Endothelial cell of umbilical vein (primary cell): ENCODE measurements around the gene LCN2. TPM values are rescaled to one million over a fixed set of nuclear protein-coding genes. Genes with fewer than 3 reads are reported as not detected.

ENCODE experiments used
- BruUV-seq: library from RNA; stranded (reverse); fragments of 400-500 nt; replicated peaks from 2 replicates; lab custom pipeline; 2021; lab: Mats Ljungman, UMichigan
- CTCF ChIA-PET: fragments of 300-600, 350-600 bp; sonication (Branson Sonifier 250); formaldehyde crosslinking; loops from one replicate; lab custom pipeline; 2021; ENCODE audit warnings: antibody characterized with exemption, inconsistent platforms; lab: Charles Lee
- POLR2A ChIA-PET: fragments of 300-600, 350-600 bp; sonication (Branson Sonifier 250); formaldehyde crosslinking; loops from one replicate; lab custom pipeline; 2021; ENCODE audit warnings: antibody characterized with exemption, inconsistent platforms; lab: Charles Lee
- DNase-seq: peaks from one replicate; pipeline ENCODE4 v3.0.0-alpha.2; 2011; ENCODE audit warnings: low read depth, low spot score
- FAIRE-seq: peaks from 2 replicates; lab custom pipeline; 2011; peaks lifted over from hg19 to GRCh38; lab: Jason Lieb, UNC
- H2AFZ ChIP-seq: 2 replicates; pipeline ENCODE4 v1.6.0; 2012; ENCODE audit warnings: low read depth, low read length, control low read depth, inconsistent platforms
- H3K27ac ChIP-seq: 2 replicates; pipeline ENCODE4 v1.5.1; 2011; ENCODE audit warnings: low read depth, mild to moderate bottlenecking, control low read depth, low read length, moderate library complexity; ENCODE audit not compliant: insufficient read depth
- H3K27me3 ChIP-seq, 2 experiments: 2 replicates each; pipeline versions ENCODE4 v1.6.0 to v1.6.1; 2011; ENCODE audit warnings: low read length in 2 of 2, mixed read lengths in 1 of 2; ENCODE audit not compliant: control insufficient read depth in 2 of 2, insufficient read depth in 2 of 2
- H3K36me3 ChIP-seq, 2 experiments: 2 replicates in 1 of 2; 3 replicates in 1 of 2; pipeline ENCODE4 v1.5.1; 2011; ENCODE audit warnings: low read length in 2 of 2, mild to moderate bottlenecking in 1 of 2, moderate library complexity in 1 of 2; ENCODE audit not compliant: control insufficient read depth in 2 of 2, insufficient read depth in 2 of 2; ENCODE audit errors: extremely low read depth in 1 of 2
- H3K4me1 ChIP-seq: 3 replicates; pipeline ENCODE4 v1.5.1; 2011; ENCODE audit warnings: mild to moderate bottlenecking, low read length; ENCODE audit not compliant: control insufficient read depth, insufficient read depth; ENCODE audit errors: extremely low read depth
- H3K4me2 ChIP-seq: 2 replicates; pipeline ENCODE4 v1.6.1; 2011; ENCODE audit warnings: low read length, control low read depth, mixed read lengths; ENCODE audit not compliant: insufficient read depth
- H3K4me3 ChIP-seq, 3 experiments: fragments of 200-600 bp in 1 of 3; sonication (generic), shearing (Covaris generic) in 1 of 3; replicated peaks in 1 of 3; 2 replicates each; pipeline ENCODE4 v1.5.1; 2011 to 2016; ENCODE audit warnings: control low read depth in 3 of 3, low read length in 3 of 3, mild to moderate bottlenecking in 2 of 3, inconsistent platforms in 1 of 3, low read depth in 1 of 3, moderate library complexity in 1 of 3; ENCODE audit not compliant: insufficient read depth in 1 of 3
- H3K79me2 ChIP-seq: 2 replicates; pipeline ENCODE4 v1.6.0; 2012; ENCODE audit warnings: low read length, inconsistent platforms; ENCODE audit not compliant: control insufficient read depth, insufficient read depth
- H3K9ac ChIP-seq: replicated peaks from 2 replicates; pipeline ENCODE3; 2011; ENCODE audit warnings: low read length, control low read depth; ENCODE audit not compliant: insufficient read depth; ENCODE audit errors: extremely low read depth
- H3K9me1 ChIP-seq: replicated peaks from 3 replicates; pipeline ENCODE4 v1.6.0; 2011; ENCODE audit warnings: mild to moderate bottlenecking, low read length; ENCODE audit not compliant: control insufficient read depth, insufficient read depth; ENCODE audit errors: extremely low read depth
- H3K9me3 ChIP-seq: replicated peaks from 2 replicates; pipeline ENCODE4 v1.5.1; 2012; ENCODE audit warnings: low read length, inconsistent platforms; ENCODE audit not compliant: control insufficient read depth, insufficient read depth
- H4K20me1 ChIP-seq: replicated peaks from 2 replicates; pipeline ENCODE3; 2011; ENCODE audit warnings: mild to moderate bottlenecking, low read length; ENCODE audit not compliant: control insufficient read depth, insufficient read depth; ENCODE audit errors: extremely low read depth
- EZH2 ChIP-seq: IDR thresholded peaks from 2 replicates; pipeline ENCODE4 v1.6.1; 2012; ENCODE audit warnings: borderline replicate concordance, low read depth, mild to moderate bottlenecking, moderate library complexity, low read length, inconsistent platforms; ENCODE audit not compliant: severe bottlenecking
- GATA2 ChIP-seq: IDR thresholded peaks from 2 replicates; pipeline ENCODE4 v1.7.0; 2011; ENCODE audit warnings: low read depth, mild to moderate bottlenecking, moderate library complexity, mixed read lengths, low read length; ENCODE audit not compliant: insufficient read length, insufficient read depth
- JUN ChIP-seq: IDR thresholded peaks from 2 replicates; pipeline ENCODE4 v1.6.1; 2011; ENCODE audit warnings: borderline replicate concordance, low read depth; ENCODE audit not compliant: insufficient read length, insufficient read depth
- MYC ChIP-seq: IDR thresholded peaks from one replicate; pipeline ENCODE4 v1.6.1; 2011; ENCODE audit warnings: mild to moderate bottlenecking, low read depth, low read length
- POLR2A ChIP-seq: IDR thresholded peaks from 2 replicates; pipeline ENCODE4 v1.6.1; 2012; ENCODE audit warnings: low read depth, mild to moderate bottlenecking, control low read depth, low read length
- POLR2AphosphoS5 ChIP-seq: IDR thresholded peaks from 2 replicates; pipeline ENCODE4 v1.6.1; 2012; ENCODE audit warnings: low read depth, mild to moderate bottlenecking, control low read depth, low read length, moderate library complexity; ENCODE audit not compliant: insufficient read depth
- dilution Hi-C: fragments of 300-500 bp; cut with MboI; formaldehyde crosslinking; loops from one replicate; pipeline ENCODE4 v1.15.0; 2019; ENCODE audit warnings: low sequenced_read_pairs; ENCODE audit not compliant: extremely low pct_ligation_motif_present
- intact Hi-C: fragments of 100-400 bp; cut with micrococcal nuclease; formaldehyde crosslinking; loops from one replicate; pipeline ENCODE4 v1.10.0; 2022
- polyA plus RNA-seq, 4 experiments: library from polyadenylated mRNA; depleted of rRNA in 3 of 4; stranded (reverse) in 3 of 4; unstranded in 1 of 4; fragments of >200 nt; gene quantifications; 2 replicates each; pipeline versions ENCODE4 v1.2.1 to v1.2.3, GENCODE V29; 2011 to 2012; ENCODE audit warnings: missing spikeins in 1 of 4
- total RNA-seq: library from RNA; stranded (reverse); gene quantifications from 2 replicates; pipeline ENCODE4 v1.2.3, GENCODE V29; 2021
- TF ChIP-seq, protein P1 (sequence below), 2 donors: IDR thresholded peaks; 1 replicate in 1 of 2; 2 replicates in 1 of 2; pipeline ENCODE4 v1.5.1; 2011; ENCODE audit warnings: low read length in 2 of 2, mild to moderate bottlenecking in 2 of 2, moderate library complexity in 2 of 2, control low read depth in 1 of 2, inconsistent platforms in 1 of 2, low read depth in 1 of 2; ENCODE audit not compliant: insufficient read depth in 1 of 2; ENCODE audit errors: extremely low read depth in 1 of 2
- TF ChIP-seq, protein P2 (sequence below): IDR thresholded peaks from 2 replicates; pipeline ENCODE4 v1.6.1; 2011; ENCODE audit not compliant: insufficient read depth, insufficient read length

The LCN2 gene
- total and polyA plus RNA-seq, 2 donors (not counting 3 experiments of a cell fraction or from before 2014, with no cell fraction given) = not detected

DNA sequence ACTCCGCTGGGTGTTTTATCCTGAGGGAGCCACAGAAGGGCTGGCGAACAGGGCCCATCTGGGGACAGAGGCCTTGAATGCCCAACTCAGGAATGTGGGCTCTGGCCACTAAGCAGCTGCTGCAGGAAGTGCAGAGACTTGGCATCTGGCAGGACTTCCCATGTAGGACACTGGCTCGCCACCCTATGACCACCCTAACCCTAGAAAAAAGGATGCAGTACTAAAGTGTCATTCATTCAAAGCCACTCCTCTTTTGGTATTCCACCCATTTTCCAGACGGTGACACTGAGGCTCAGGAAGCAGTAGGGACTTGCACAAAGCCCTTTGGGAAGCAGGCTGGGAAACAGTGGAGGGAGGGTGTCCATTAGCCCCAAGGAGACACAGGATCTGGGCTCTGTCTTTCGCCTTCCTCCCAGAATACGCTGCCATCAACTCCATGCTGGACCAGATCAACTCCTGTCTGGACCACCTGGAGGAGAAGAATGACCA lies 13.8 kb downstream of the LCN2 start:
- no peaks in the 10 kb centered on the region for H3K79me2 ChIP-seq
- H3K4me3 ChIP-seq = no peak overlapping the region
- H3K4me1 ChIP-seq = peaks cover 11% of the 10 kb centered on the region
- intact Hi-C loops (no loop called here), dilution Hi-C loops (no loop called here)
- no peak overlapping the region for H3K4me2 ChIP-seq
- H3K27ac ChIP-seq = no peak overlapping the region
- no peak overlapping the region for H3K9ac ChIP-seq
- no peaks in the 10 kb centered on the region for H4K20me1 ChIP-seq
- no peaks in the 10 kb centered on the region for H3K9me1 ChIP-seq
- DNase-seq (no peak), FAIRE-seq (no peak)
- no peak overlapping the region for H2AFZ ChIP-seq
- ChIA-PET CTCF (no interaction called here), POLR2A (no interaction called here)
- no peaks in the 10 kb centered on the region for H3K27me3 ChIP-seq
- TF ChIP-seq EZH2 (no peak), GATA2 (no peak), MYC (no peak), JUN (no peak), POLR2AphosphoS5 (peak; percentile 12), POLR2A (no peak)
- TF ChIP-seq, protein P1, sequence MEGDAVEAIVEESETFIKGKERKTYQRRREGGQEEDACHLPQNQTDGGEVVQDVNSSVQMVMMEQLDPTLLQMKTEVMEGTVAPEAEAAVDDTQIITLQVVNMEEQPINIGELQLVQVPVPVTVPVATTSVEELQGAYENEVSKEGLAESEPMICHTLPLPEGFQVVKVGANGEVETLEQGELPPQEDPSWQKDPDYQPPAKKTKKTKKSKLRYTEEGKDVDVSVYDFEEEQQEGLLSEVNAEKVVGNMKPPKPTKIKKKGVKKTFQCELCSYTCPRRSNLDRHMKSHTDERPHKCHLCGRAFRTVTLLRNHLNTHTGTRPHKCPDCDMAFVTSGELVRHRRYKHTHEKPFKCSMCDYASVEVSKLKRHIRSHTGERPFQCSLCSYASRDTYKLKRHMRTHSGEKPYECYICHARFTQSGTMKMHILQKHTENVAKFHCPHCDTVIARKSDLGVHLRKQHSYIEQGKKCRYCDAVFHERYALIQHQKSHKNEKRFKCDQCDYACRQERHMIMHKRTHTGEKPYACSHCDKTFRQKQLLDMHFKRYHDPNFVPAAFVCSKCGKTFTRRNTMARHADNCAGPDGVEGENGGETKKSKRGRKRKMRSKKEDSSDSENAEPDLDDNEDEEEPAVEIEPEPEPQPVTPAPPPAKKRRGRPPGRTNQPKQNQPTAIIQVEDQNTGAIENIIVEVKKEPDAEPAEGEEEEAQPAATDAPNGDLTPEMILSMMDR (IDR thresholded peaks at IDR 0.05; ENCODE audit: extremely low read depth in 1 of 2, insufficient read depth in 1 of 2, low read depth in 1 of 2, low read length in 2 of 2) = no peak
- TF ChIP-seq, protein P2, sequence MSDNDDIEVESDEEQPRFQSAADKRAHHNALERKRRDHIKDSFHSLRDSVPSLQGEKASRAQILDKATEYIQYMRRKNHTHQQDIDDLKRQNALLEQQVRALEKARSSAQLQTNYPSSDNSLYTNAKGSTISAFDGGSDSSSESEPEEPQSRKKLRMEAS = no peak
- peaks cover 4 to 47% of the 10 kb centered on the region in 2 experiments for H3K36me3 ChIP-seq
- H3K9me3 ChIP-seq = no peaks in the 10 kb centered on the region
- no TSS peak for BruUV-seq
